HepG2 (cell line): ENCODE results near the gene ACSS2. TPM values are rescaled to one million over a fixed set of nuclear protein-coding genes. Genes with fewer than 3 reads are reported as not detected.
A peak's percentile ranks its signal among the peaks of the same experiment; 100 is the strongest.

Experiments
- CREM ChIP-seq, 2 experiments: sonication (generic) in 1 of 2; formaldehyde crosslinking in 1 of 2; IDR thresholded peaks; 2 replicates each; pipeline versions ENCODE4 v1.4.0 to v1.6.1; 2016 to 2020; ENCODE audit warnings: antibody characterized with exemption in 1 of 2, mild to moderate bottlenecking in 1 of 2, missing genetic modification reagents in 1 of 2
- ISL2 ChIP-seq: sonication (generic); formaldehyde crosslinking; IDR thresholded peaks from 2 replicates; pipeline ENCODE4 v1.5.0; 2020; ENCODE audit warnings: missing genetic modification reagents
- KMT2A ChIP-seq: sonication (generic); formaldehyde crosslinking; IDR thresholded peaks from 2 replicates; pipeline ENCODE4 v1.4.0; 2020; ENCODE audit warnings: missing genetic modification reagents
- NR0B2 ChIP-seq: sonication (generic); formaldehyde crosslinking; IDR thresholded peaks from 2 replicates; pipeline ENCODE4 v1.4.0; 2020; ENCODE audit warnings: mild to moderate bottlenecking, missing genetic modification reagents
- NR3C1 ChIP-seq: sonication (generic); formaldehyde crosslinking; IDR thresholded peaks from 2 replicates; pipeline ENCODE4 v1.4.0; 2020; ENCODE audit warnings: missing genetic modification reagents
- REL ChIP-seq: sonication (generic); formaldehyde crosslinking; conservative IDR thresholded peaks from 2 replicates; pipeline ENCODE4 v1.8.0; 2022; ENCODE audit warnings: mild to moderate bottlenecking, missing genetic modification reagents, moderate library complexity
- SRSF1 ChIP-seq: fragments of 200-400 bp; formaldehyde crosslinking; optimal IDR thresholded peaks from 2 replicates; pipeline ENCODE3; 2017; ENCODE audit warnings: mild to moderate bottlenecking, low read depth, low read length, moderate library complexity
- TCF7L2 ChIP-seq: IDR thresholded peaks from 2 replicates; pipeline ENCODE4 v1.6.1; 2011; ENCODE audit warnings: mild to moderate bottlenecking, low read depth, low read length, moderate library complexity
- TEF ChIP-seq: sonication (generic); formaldehyde crosslinking; IDR thresholded peaks from 2 replicates; pipeline ENCODE4 v1.5.0; 2020; ENCODE audit warnings: missing genetic modification reagents
- ZBTB38 ChIP-seq: sonication (generic); formaldehyde crosslinking; IDR thresholded peaks from 2 replicates; pipeline ENCODE4 v1.5.1; 2020; ENCODE audit warnings: mild to moderate bottlenecking, missing genetic modification reagents
- ZNF256 ChIP-seq: sonication (generic); formaldehyde crosslinking; conservative IDR thresholded peaks from 2 replicates; pipeline ENCODE4 v1.4.0; 2020; ENCODE audit warnings: missing genetic modification reagents
- ZNF792 ChIP-seq: IDR thresholded peaks from 2 replicates; pipeline ENCODE4 v1.6.1; 2016
- ZSCAN20 ChIP-seq: sonication (generic); formaldehyde crosslinking; IDR thresholded peaks from 2 replicates; pipeline ENCODE4 v1.4.0; 2020; ENCODE audit warnings: missing genetic modification reagents, mild to moderate bottlenecking, borderline replicate concordance
- polyA plus RNA-seq, 8 experiments: library from polyadenylated mRNA; depleted of rRNA in 3 of 8; stranded (reverse) in 7 of 8; unstranded in 1 of 8; fragments of >200 nt; fragmentation: Illumina TruSeq in 4 of 8; extraction: Trizol in 4 of 8; gene quantifications; 2 replicates each; pipeline versions ENCODE4 v1.2.1 to v1.2.3, GENCODE V29; 2011 to 2016; ENCODE audit warnings: low read depth in 4 of 8, missing spikeins in 1 of 8, mixed read lengths in 1 of 8; ENCODE audit not compliant: insufficient read depth in 1 of 8
- total RNA-seq, 5 experiments: library from RNA; depleted of rRNA; stranded (reverse); fragments of >200 nt; fragmentation: Illumina TruSeq; extraction: Trizol; gene quantifications; 2 replicates each; pipeline ENCODE4 v1.2.3, GENCODE V29; 2016; ENCODE audit warnings: low read depth in 1 of 5
- TF ChIP-seq, protein P1 (sequence below): sonication (generic); formaldehyde crosslinking; IDR thresholded peaks from 2 replicates; pipeline ENCODE4 v1.4.0; 2020; ENCODE audit warnings: mild to moderate bottlenecking, missing genetic modification reagents
- TF ChIP-seq, protein P2 (sequence below): sonication (generic); formaldehyde crosslinking; IDR thresholded peaks from 2 replicates; pipeline ENCODE4 v1.4.0; 2020; ENCODE audit warnings: missing genetic modification reagents
- TF ChIP-seq, protein P3 (sequence below): sonication (generic); formaldehyde crosslinking; IDR thresholded peaks from 2 replicates; pipeline ENCODE4 v1.5.1; 2020; ENCODE audit warnings: missing genetic modification reagents, mild to moderate bottlenecking, borderline replicate concordance

The ACSS2 gene
- total and polyA plus RNA-seq, 2 of the 13 experiments (the other 11 are each of a cell fraction or from before 2014, with no cell fraction given): 72.8 to 89.7 TPM

GRCh38 chr20:34875642-34876405 lies 588 bp upstream of the ACSS2 start (continued):
- TF ChIP-seq, protein P1, sequence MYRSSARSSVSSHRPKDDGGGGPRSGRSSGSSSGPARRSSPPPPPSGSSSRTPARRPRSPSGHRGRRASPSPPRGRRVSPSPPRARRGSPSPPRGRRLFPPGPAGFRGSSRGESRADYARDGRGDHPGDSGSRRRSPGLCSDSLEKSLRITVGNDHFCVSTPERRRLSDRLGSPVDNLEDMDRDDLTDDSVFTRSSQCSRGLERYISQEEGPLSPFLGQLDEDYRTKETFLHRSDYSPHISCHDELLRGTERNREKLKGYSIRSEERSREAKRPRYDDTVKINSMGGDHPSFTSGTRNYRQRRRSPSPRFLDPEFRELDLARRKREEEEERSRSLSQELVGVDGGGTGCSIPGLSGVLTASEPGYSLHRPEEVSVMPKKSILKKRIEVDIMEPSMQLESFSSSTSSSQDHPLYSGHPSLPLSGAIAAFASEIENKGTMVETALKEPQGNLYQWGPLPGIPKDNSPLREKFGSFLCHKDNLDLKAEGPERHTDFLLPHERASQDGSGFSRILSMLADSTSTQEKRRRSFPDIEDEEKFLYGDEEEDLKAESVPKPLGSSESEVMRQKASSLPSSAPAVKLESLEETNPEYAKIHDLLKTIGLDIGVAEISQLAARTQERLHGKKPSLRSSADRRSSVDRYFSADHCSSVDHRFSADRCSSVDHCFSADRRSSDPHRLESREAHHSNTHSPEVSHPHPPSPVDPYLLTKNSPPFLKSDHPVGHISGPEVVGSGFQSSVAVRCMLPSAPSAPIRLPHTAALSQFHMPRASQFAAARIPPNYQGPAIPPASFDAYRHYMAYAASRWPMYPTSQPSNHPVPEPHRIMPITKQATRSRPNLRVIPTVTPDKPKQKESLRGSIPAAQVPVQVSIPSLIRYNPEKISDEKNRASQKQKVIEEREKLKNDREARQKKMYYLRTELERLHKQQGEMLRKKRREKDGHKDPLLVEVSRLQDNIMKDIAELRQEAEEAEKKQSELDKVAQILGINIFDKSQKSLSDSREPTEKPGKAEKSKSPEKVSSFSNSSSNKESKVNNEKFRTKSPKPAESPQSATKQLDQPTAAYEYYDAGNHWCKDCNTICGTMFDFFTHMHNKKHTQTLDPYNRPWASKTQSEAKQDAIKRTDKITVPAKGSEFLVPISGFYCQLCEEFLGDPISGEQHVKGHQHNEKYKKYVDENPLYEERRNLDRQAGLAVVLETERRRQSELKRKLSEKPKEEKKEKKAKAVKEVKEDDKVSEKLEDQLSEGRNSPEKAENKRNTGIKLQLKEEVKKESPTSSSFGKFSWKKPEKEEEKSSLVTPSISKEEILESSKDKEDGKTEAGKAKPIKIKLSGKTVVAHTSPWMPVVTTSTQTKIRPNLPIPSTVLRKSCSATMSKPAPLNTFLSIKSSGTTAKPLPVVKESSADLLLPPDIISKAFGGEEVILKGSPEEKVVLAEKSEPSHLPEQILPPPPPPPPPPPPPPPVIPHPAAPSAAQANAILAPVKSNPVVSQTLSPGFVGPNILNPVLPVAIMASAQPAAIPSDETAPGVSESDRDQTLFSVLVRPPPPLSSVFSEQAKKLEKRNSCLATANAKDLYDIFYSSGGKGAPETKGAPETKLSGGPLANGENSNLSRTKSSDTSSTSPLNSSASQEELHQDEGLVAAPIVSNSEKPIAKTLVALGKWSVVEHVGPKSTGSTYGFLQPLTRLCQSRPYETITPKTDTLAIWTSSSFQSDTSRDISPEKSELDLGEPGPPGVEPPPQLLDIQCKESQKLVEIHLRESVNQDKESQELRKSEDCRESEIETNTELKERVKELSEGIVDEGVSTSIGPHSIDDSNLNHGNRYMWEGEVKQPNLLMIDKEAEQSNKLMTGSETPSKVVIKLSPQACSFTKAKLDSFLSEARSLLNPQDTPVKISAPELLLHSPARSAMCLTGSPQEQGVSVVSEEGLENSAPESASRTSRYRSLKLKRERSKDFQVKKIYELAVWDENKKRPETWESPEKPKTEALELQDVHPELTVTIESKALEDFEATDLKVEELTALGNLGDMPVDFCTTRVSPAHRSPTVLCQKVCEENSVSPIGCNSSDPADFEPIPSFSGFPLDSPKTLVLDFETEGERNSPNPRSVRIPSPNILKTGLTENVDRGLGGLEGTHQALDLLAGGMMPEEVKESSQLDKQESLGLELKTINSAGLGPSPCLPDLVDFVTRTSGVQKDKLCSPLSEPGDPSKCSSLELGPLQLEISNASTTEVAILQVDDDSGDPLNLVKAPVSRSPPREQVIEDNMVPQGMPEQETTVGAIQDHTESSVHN (CRISPR knock-in tag): no peak
- TF ChIP-seq KMT2A (no peak; the same call in 1 of the 2 replicates), ZSCAN20 (no peak), ISL2 (CRISPR knock-in tag) (no peak; the same call in 1 of the 2 replicates), ZNF792 (CRISPR knock-in tag) (no peak), CREM (IDR thresholded peaks at IDR 0.05) (peak; percentile 68), CREM (CRISPR knock-in tag; IDR thresholded peaks at IDR 0.05) (no peak), REL (CRISPR knock-in tag) (no peak), TCF7L2 (no peak), NR3C1 (CRISPR knock-in tag) (no peak), SRSF1 (peak; percentile 36), NR0B2 (CRISPR knock-in tag) (no peak), ZBTB38 (CRISPR knock-in tag) (no peak), ZNF256 (CRISPR knock-in tag) (no peak), TEF (no peak)
- TF ChIP-seq, protein P2, sequence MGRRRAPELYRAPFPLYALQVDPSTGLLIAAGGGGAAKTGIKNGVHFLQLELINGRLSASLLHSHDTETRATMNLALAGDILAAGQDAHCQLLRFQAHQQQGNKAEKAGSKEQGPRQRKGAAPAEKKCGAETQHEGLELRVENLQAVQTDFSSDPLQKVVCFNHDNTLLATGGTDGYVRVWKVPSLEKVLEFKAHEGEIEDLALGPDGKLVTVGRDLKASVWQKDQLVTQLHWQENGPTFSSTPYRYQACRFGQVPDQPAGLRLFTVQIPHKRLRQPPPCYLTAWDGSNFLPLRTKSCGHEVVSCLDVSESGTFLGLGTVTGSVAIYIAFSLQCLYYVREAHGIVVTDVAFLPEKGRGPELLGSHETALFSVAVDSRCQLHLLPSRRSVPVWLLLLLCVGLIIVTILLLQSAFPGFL: no peak
- TF ChIP-seq, protein P3, sequence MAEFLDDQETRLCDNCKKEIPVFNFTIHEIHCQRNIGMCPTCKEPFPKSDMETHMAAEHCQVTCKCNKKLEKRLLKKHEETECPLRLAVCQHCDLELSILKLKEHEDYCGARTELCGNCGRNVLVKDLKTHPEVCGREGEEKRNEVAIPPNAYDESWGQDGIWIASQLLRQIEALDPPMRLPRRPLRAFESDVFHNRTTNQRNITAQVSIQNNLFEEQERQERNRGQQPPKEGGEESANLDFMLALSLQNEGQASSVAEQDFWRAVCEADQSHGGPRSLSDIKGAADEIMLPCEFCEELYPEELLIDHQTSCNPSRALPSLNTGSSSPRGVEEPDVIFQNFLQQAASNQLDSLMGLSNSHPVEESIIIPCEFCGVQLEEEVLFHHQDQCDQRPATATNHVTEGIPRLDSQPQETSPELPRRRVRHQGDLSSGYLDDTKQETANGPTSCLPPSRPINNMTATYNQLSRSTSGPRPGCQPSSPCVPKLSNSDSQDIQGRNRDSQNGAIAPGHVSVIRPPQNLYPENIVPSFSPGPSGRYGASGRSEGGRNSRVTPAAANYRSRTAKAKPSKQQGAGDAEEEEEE: no peak; the same call in 1 of the 2 replicates
